Measurements from ENCODE around the gene CTAG1A.

DNA sequence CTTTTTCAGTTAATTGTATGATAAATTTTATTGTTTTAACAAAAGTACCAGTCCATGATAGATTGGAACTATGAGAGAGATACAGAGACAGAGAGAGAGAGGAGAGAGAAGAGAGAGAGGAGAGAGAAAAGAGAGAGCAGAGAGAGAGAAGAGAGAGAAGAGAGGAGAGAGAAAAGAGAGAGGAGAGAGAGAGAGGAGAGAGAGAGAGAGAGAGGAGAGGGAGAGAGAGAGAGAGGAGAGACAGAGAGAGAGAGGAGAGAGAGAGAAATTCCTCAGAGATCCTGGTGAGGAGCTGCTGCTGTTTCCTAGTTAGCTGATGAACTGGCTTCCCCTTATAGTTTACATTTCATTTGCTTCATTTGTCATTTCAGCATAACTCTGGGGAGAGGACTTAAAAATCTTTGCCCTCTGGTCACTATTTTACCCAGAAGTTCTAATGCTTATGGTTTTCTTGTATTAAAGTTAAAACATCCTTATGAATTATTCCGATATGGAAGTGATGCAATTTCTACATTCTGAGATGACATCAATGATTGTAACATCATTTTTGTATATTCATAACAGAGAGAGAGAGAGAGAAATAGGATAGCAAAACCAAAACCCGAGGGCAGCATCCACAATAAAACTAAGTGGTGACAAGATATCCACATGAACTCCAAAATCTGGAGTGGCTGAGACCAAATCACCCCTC, 10.8 kb downstream of the CTAG1A start:
- TF ChIP-seq EP300 (IDR thresholded peaks at IDR 0.05) (no peak), POLR2A (IDR thresholded peaks at IDR 0.05) (no peak)
- TF ChIP-seq, protein P1, sequence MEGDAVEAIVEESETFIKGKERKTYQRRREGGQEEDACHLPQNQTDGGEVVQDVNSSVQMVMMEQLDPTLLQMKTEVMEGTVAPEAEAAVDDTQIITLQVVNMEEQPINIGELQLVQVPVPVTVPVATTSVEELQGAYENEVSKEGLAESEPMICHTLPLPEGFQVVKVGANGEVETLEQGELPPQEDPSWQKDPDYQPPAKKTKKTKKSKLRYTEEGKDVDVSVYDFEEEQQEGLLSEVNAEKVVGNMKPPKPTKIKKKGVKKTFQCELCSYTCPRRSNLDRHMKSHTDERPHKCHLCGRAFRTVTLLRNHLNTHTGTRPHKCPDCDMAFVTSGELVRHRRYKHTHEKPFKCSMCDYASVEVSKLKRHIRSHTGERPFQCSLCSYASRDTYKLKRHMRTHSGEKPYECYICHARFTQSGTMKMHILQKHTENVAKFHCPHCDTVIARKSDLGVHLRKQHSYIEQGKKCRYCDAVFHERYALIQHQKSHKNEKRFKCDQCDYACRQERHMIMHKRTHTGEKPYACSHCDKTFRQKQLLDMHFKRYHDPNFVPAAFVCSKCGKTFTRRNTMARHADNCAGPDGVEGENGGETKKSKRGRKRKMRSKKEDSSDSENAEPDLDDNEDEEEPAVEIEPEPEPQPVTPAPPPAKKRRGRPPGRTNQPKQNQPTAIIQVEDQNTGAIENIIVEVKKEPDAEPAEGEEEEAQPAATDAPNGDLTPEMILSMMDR (IDR thresholded peaks at IDR 0.05): no peak

Data from tibial nerve (tissue), 4 donors.